ENCODE data around the gene DCLRE1C.

GRCh38 chr10:14982744-14983143, 28.8 kb upstream of the DCLRE1C start:
- TF ChIP-seq, protein P1, sequence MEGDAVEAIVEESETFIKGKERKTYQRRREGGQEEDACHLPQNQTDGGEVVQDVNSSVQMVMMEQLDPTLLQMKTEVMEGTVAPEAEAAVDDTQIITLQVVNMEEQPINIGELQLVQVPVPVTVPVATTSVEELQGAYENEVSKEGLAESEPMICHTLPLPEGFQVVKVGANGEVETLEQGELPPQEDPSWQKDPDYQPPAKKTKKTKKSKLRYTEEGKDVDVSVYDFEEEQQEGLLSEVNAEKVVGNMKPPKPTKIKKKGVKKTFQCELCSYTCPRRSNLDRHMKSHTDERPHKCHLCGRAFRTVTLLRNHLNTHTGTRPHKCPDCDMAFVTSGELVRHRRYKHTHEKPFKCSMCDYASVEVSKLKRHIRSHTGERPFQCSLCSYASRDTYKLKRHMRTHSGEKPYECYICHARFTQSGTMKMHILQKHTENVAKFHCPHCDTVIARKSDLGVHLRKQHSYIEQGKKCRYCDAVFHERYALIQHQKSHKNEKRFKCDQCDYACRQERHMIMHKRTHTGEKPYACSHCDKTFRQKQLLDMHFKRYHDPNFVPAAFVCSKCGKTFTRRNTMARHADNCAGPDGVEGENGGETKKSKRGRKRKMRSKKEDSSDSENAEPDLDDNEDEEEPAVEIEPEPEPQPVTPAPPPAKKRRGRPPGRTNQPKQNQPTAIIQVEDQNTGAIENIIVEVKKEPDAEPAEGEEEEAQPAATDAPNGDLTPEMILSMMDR (IDR thresholded peaks at IDR 0.05 in 2 of 3, conservative IDR thresholded peaks at IDR 0.05 in 1 of 3; ENCODE audit: insufficient read depth in 2 of 3, low read depth in 1 of 3, low read length in 3 of 3): no peak
- TF ChIP-seq YY1 (IDR thresholded peaks at IDR 0.05; ENCODE audit: borderline replicate concordance in 1 of 3, control insufficient read depth in 1 of 3, extremely low read depth in 1 of 3, insufficient read depth in 3 of 3, insufficient read length in 1 of 3, insufficient replicate concordance in 2 of 3, low read depth in 1 of 3, low read length in 2 of 3) (no peak), ZNF699 (CRISPR knock-in tag; IDR thresholded peaks at IDR 0.05; ENCODE audit: insufficient replicate concordance) (no peak), MAFF (IDR thresholded peaks at IDR 0.05; ENCODE audit: low read length) (no peak), ZNF282 (CRISPR knock-in tag; IDR thresholded peaks at IDR 0.05) (no peak), SNRNP70 (optimal IDR thresholded peaks at IDR 0.05; ENCODE audit: low read depth, low read length) (no peak), ZNF3 (CRISPR knock-in tag; IDR thresholded peaks at IDR 0.05) (no peak), POLR3G (IDR thresholded peaks at IDR 0.05; ENCODE audit: extremely low read depth, insufficient read length, insufficient replicate concordance) (no peak), MITF (IDR thresholded peaks at IDR 0.05) (no peak)
- TF ChIP-seq, protein P2, sequence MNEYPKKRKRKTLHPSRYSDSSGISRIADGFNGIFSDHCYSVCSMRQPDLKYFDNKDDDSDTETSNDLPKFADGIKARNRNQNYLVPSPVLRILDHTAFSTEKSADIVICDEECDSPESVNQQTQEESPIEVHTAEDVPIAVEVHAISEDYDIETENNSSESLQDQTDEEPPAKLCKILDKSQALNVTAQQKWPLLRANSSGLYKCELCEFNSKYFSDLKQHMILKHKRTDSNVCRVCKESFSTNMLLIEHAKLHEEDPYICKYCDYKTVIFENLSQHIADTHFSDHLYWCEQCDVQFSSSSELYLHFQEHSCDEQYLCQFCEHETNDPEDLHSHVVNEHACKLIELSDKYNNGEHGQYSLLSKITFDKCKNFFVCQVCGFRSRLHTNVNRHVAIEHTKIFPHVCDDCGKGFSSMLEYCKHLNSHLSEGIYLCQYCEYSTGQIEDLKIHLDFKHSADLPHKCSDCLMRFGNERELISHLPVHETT (CRISPR knock-in tag; conservative IDR thresholded peaks at IDR 0.05 in 1 of 2, IDR thresholded peaks at IDR 0.05 in 1 of 2): no peak
- TF ChIP-seq, protein P3, sequence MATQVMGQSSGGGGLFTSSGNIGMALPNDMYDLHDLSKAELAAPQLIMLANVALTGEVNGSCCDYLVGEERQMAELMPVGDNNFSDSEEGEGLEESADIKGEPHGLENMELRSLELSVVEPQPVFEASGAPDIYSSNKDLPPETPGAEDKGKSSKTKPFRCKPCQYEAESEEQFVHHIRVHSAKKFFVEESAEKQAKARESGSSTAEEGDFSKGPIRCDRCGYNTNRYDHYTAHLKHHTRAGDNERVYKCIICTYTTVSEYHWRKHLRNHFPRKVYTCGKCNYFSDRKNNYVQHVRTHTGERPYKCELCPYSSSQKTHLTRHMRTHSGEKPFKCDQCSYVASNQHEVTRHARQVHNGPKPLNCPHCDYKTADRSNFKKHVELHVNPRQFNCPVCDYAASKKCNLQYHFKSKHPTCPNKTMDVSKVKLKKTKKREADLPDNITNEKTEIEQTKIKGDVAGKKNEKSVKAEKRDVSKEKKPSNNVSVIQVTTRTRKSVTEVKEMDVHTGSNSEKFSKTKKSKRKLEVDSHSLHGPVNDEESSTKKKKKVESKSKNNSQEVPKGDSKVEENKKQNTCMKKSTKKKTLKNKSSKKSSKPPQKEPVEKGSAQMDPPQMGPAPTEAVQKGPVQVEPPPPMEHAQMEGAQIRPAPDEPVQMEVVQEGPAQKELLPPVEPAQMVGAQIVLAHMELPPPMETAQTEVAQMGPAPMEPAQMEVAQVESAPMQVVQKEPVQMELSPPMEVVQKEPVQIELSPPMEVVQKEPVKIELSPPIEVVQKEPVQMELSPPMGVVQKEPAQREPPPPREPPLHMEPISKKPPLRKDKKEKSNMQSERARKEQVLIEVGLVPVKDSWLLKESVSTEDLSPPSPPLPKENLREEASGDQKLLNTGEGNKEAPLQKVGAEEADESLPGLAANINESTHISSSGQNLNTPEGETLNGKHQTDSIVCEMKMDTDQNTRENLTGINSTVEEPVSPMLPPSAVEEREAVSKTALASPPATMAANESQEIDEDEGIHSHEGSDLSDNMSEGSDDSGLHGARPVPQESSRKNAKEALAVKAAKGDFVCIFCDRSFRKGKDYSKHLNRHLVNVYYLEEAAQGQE (IDR thresholded peaks at IDR 0.05; ENCODE audit: borderline replicate concordance): no peak
- TF ChIP-seq, protein P3 (CRISPR knock-in tag; IDR thresholded peaks at IDR 0.05; ENCODE audit: low read depth): no peak
